ENCODE results near the gene FGF21. TPM values are rescaled to one million over a fixed set of nuclear protein-coding genes. Genes with fewer than 3 reads are reported as not detected.

Gene FGF21
- total and polyA plus RNA-seq, 10 of the 15 experiments (the other 5 are each of a cell fraction or from before 2014, with no cell fraction given): not detected

GRCh38 chr19:48731452-48731851, 23.9 kb upstream of the FGF21 start (continued):
- TF ChIP-seq ZBTB40 (IDR thresholded peaks at IDR 0.05; ENCODE audit: borderline replicate concordance) (no peak), IRF4 (IDR thresholded peaks at IDR 0.05; ENCODE audit: low read depth, low read length) (no peak), PAX8 (IDR thresholded peaks at IDR 0.05) (no peak), PAX5 (IDR thresholded peaks at IDR 0.05; ENCODE audit: borderline replicate concordance, low read depth, low read length) (no peak)

GRCh38 chr19:48734625-48735024, 20.7 kb upstream of the FGF21 start:
- Histone ChIP-seq H3K36me3 (ENCODE audit: control insufficient read depth in 2 of 2, insufficient read depth in 2 of 2, low read length in 1 of 2) (no peaks in the 10 kb centered on the region), H3K27me3 (replicated peaks in 1 of 2; ENCODE audit: control insufficient read depth in 2 of 2, insufficient read depth in 2 of 2, low read length in 1 of 2) (no peaks in the 10 kb centered on the region; a peak in 1 of 4 replicates), H3K4me3 (no peak overlapping the region), H3K4me2 (ENCODE audit: control insufficient read depth, insufficient read depth) (no peak overlapping the region), H4K20me1 (ENCODE audit: control insufficient read depth, insufficient read depth) (no peaks in the 10 kb centered on the region), H3K79me2 (ENCODE audit: control insufficient read depth, insufficient read depth, low read length) (no peaks in the 10 kb centered on the region), H3K27ac (ENCODE audit: control insufficient read depth, insufficient read depth) (no peak overlapping the region), H2AFZ (ENCODE audit: control insufficient read depth, low read depth, low read length) (no peak overlapping the region), H3K9me3 (replicated peaks; ENCODE audit: control insufficient read depth, insufficient read depth, low read length) (no peaks in the 10 kb centered on the region; the same call in 2 of the 3 replicates), H3K4me1 (ENCODE audit: control insufficient read depth, insufficient read depth, low read length) (peaks cover 5% of the 10 kb centered on the region), H3K9ac (ENCODE audit: control insufficient read depth, insufficient read depth, low read length) (no peak overlapping the region)
- no peak for DNase-seq (ENCODE audit: low read depth, low spot score)
- ATAC-seq: no peak
- SMC1A ChIA-PET (ENCODE audit: uncharacterized antibody, unreplicated experiment): no interaction called here
- no TSS peak for BruUV-seq (replicated peaks)
- FAIRE-seq: no peak
- CTCF ChIA-PET: interaction anchor here (0.9 kb wide), 1 partner anchor 108 kb away, joined by 4 read pairs; no protein-coding TSS in a partner anchor
- in situ Hi-C loops (cut with MboI): no loop called here
- RAD21 ChIA-PET (ENCODE audit: unreplicated experiment): no interaction called here
- 74% methylated on average over 9 of the region's 9 CpGs for WGBS (ENCODE audit: insufficient coverage, insufficient replicate concordance, low lambda C conversion rate, missing lambda C conversion rate)
- intact Hi-C loops (cut with micrococcal nuclease; ENCODE audit: unreplicated experiment): no loop called here
- POLR2A ChIA-PET: no interaction called here
- TF ChIP-seq USF2 (IDR thresholded peaks at IDR 0.05; ENCODE audit: borderline replicate concordance, low read depth, low read length) (no peak), ZBTB4 (CRISPR knock-in tag; IDR thresholded peaks at IDR 0.05) (no peak), SREBF2 (IDR thresholded peaks at IDR 0.05; ENCODE audit: low read length) (no peak), PBX3 (IDR thresholded peaks at IDR 0.05; ENCODE audit: insufficient replicate concordance, low read depth, low read length) (no peak), CBX3 (IDR thresholded peaks at IDR 0.05; ENCODE audit: borderline replicate concordance, low read depth) (no peak), SMAD5 (IDR thresholded peaks at IDR 0.05; ENCODE audit: low read depth) (no peak), NR2C2 (IDR thresholded peaks at IDR 0.05; ENCODE audit: borderline replicate concordance, control insufficient read depth, insufficient read length, low read depth) (no peak), ATF3 (IDR thresholded peaks at IDR 0.05; ENCODE audit: borderline replicate concordance, extremely low read depth, low read depth, low read length) (no peak), SMC3 (IDR thresholded peaks at IDR 0.05; ENCODE audit: borderline replicate concordance, low read length) (no peak)

Data from GM12878 (cell line).